Left ventricle myocardium inferior (tissue), 1 donor: Measurements from ENCODE around the gene FJX1. TPM values are rescaled to one million over a fixed set of nuclear protein-coding genes. Genes with fewer than 3 reads are reported as not detected.
A peak's percentile ranks its signal among the peaks of the same experiment; 100 is the strongest.

Experiments
- DNase-seq: peaks from one replicate; pipeline ENCODE4 v3.0.0-alpha.2; 2020
- H3K27ac ChIP-seq: fragments of 200-600 bp; replicated peaks from 2 replicates; pipeline ENCODE4 v1.8.0; 2021
- H3K27me3 ChIP-seq: fragments of 200-600 bp; 2 replicates; pipeline ENCODE4 v1.8.0; 2021; ENCODE audit warnings: low read depth
- H3K36me3 ChIP-seq: fragments of 200-600 bp; 2 replicates; pipeline ENCODE4 v1.8.0; 2021
- H3K4me1 ChIP-seq: fragments of 200-600 bp; 2 replicates; pipeline ENCODE4 v1.8.0; 2021
- H3K4me3 ChIP-seq: fragments of 200-600 bp; 2 replicates; pipeline ENCODE4 v1.8.0; 2021; ENCODE audit warnings: mild to moderate bottlenecking, moderate library complexity
- H3K9me3 ChIP-seq: fragments of 200-600 bp; replicated peaks from 2 replicates; pipeline ENCODE4 v1.8.0; 2021
- CTCF ChIP-seq: fragments of 200-600 bp; IDR thresholded peaks from 2 replicates; pipeline ENCODE4 v1.8.0; 2021; ENCODE audit warnings: antibody characterized with exemption, mild to moderate bottlenecking, borderline replicate concordance
- intact Hi-C: fragments of 100-400 bp; cut with micrococcal nuclease; formaldehyde crosslinking; loops from one replicate; pipeline ENCODE4 v1.11.0; 2022
- total RNA-seq: library from RNA; stranded (reverse); fragmentation: NEBNext Ultra II Directional; extraction: Animal tissue kit (Norgen Biotek cat#: 25700); gene quantifications from one replicate; pipeline ENCODE4 v1.2.1, GENCODE V29; 2021
- donor health status: DM: no; HTN: yes; CAD: no; lungs with severe emphysema.

FJX1 gene
- total RNA-seq, 1 donor from 2014 or later: 0.88 TPM

GRCh38 chr11:35619855-35620640 is 1.8 kb downstream of the FJX1 start:
- H3K27me3 ChIP-seq: peaks cover 62% of the 10 kb centered on the region
- peaks cover 59% of the 10 kb centered on the region for H3K4me1 ChIP-seq
- intact Hi-C loops: no loop called here
- peak; percentile 16 for DNase-seq
- no peaks in the 10 kb centered on the region for H3K36me3 ChIP-seq
- H3K4me3 ChIP-seq: peak overlapping the region; percentile 80
- H3K27ac ChIP-seq: peak overlapping the region; percentile 83
- TF ChIP-seq CTCF: no peak
- H3K9me3 ChIP-seq: no peaks in the 10 kb centered on the region

GRCh38 chr11:35620795-35621194 is 2.5 kb downstream of the FJX1 start:
- Histone ChIP-seq H3K4me1 (peaks cover 59% of the 10 kb centered on the region), H3K27ac (no peak overlapping the region), H3K4me3 (no peak overlapping the region), H3K36me3 (no peaks in the 10 kb centered on the region), H3K9me3 (no peaks in the 10 kb centered on the region), H3K27me3 (peaks cover 54% of the 10 kb centered on the region)
- DNase-seq: no peak
- intact Hi-C loops: no loop called here
- no peak for TF ChIP-seq CTCF

- Histone ChIP-seq H3K9me3 (no peaks in the 10 kb centered on the region), H3K27me3 (peaks cover 52% of the 10 kb centered on the region), H3K4me3 (no peak overlapping the region), H3K4me1 (peaks cover 59% of the 10 kb centered on the region), H3K36me3 (no peaks in the 10 kb centered on the region), H3K27ac (no peak overlapping the region)
- TF ChIP-seq CTCF: no peak
- intact Hi-C loops: no loop called here
- DNase-seq: no peak
These were observed 3.4 kb downstream of the FJX1 start for GRCh38 chr11:35621620-35622019.

GRCh38 chr11:35622070-35622469 is 3.8 kb downstream of the FJX1 start:
- Histone ChIP-seq H3K4me1 (peaks cover 59% of the 10 kb centered on the region), H3K9me3 (no peaks in the 10 kb centered on the region), H3K27me3 (peaks cover 52% of the 10 kb centered on the region), H3K4me3 (no peak overlapping the region), H3K27ac (no peak overlapping the region), H3K36me3 (no peaks in the 10 kb centered on the region)
- intact Hi-C loops: no loop called here
- no peak for TF ChIP-seq CTCF
- DNase-seq: no peak

- DNase-seq: no peak
- H3K36me3 ChIP-seq: no peaks in the 10 kb centered on the region
- no peak overlapping the region for H3K4me3 ChIP-seq
- peaks cover 46% of the 10 kb centered on the region for H3K4me1 ChIP-seq
- intact Hi-C loops: no loop called here
- no peaks in the 10 kb centered on the region for H3K9me3 ChIP-seq
- no peak overlapping the region for H3K27ac ChIP-seq
- H3K27me3 ChIP-seq: peaks cover 53% of the 10 kb centered on the region
- no peak for TF ChIP-seq CTCF
These were observed 5.4 kb downstream of the FJX1 start for GRCh38 chr11:35623621-35624168.
